MM.1S (cell line): ENCODE data around the gene TCL1A.

ENCODE experiments used
- EZH2phosphoT487 ChIP-seq: fragments of 300-600 bp; sonication (generic); IDR thresholded peaks from 2 replicates; pipeline ENCODE4 v1.6.1; 2018; ENCODE audit warnings: antibody characterized with exemption, low read length
- TF ChIP-seq, protein P1 (sequence below): fragments of 300-600 bp; sonication (generic); IDR thresholded peaks from 2 replicates; pipeline ENCODE4 v1.5.1; 2016; ENCODE audit warnings: antibody characterized with exemption, low read length, mixed read lengths

DNA sequence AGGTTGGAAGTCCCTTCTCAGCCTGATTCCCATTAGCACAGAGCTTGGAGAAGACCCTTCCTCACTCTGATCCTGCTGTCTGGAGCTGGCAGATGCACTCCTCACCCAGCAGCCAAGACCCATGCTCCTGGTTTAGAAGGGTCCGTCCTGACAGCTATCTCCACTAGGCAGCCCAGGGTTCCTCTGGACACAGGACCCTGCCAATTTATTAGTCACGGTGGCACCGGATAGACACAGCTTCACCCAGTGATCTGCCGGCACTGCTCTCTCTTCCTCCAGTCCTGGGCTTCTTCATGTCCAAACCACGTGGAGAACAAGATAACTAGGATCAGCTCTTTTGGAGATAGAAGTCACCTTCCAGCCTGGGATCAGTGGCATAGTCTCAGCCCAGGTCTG is 53.9 kb downstream of the TCL1A start:
- TF ChIP-seq, protein P1, sequence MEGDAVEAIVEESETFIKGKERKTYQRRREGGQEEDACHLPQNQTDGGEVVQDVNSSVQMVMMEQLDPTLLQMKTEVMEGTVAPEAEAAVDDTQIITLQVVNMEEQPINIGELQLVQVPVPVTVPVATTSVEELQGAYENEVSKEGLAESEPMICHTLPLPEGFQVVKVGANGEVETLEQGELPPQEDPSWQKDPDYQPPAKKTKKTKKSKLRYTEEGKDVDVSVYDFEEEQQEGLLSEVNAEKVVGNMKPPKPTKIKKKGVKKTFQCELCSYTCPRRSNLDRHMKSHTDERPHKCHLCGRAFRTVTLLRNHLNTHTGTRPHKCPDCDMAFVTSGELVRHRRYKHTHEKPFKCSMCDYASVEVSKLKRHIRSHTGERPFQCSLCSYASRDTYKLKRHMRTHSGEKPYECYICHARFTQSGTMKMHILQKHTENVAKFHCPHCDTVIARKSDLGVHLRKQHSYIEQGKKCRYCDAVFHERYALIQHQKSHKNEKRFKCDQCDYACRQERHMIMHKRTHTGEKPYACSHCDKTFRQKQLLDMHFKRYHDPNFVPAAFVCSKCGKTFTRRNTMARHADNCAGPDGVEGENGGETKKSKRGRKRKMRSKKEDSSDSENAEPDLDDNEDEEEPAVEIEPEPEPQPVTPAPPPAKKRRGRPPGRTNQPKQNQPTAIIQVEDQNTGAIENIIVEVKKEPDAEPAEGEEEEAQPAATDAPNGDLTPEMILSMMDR: no peak
- TF ChIP-seq EZH2phosphoT487: no peak
